GM19455 (cell line): ENCODE data around the gene RAMACL.

Experiments used
- ATAC-seq: cut with Tn5 transposase; IDR thresholded peaks from one replicate; pipeline ENCODE4 v1.9.1; 2021; ENCODE audit not compliant: unreplicated experiment

Gene RAMACL

DNA sequence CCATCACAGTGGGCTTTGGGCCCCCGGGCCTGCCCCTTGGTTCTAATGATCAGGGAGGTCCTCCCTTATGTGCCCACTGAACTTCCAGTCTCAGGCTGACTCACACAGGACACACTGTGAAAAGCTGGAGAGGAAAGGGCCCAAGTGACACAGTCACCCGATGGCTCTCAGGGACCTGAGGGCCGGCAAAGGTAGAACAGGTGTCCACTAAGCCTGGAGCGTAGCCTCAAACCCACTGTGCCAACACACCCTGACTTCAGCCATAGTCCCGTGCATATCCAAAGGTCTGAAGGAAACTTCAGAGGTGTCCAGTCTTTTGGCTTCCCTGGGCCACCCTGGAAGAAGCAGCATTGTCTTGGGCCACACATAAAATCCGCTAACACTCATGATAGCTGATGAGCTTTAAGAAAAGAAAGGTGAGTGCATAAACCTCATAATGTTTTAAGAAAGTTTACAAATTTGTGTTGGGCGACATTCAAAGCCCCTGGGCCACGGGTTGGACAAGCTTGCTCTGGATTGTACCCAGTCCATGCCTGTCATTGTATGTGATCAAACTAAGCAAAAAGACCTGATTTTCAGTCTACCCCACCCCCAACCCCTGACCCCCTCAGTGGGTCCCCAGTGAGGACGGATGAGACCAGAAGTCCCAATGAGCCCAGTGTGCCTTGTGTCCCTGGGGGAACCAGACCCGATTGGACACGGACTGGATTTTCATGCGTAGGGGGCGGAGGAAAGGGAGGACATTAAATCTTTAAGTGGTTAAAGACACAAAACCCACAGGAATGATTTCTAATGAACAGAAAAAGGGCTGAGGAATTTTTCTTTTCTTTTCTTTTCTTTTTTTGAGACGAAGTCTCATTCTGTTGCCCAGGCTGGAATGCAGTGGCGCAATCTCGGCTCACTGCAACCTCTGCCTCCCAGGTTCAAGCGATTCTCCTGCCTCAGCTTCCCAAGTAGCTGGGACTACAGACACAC, 6.1 kb downstream of the RAMACL start:
- no peak for ATAC-seq

DNA sequence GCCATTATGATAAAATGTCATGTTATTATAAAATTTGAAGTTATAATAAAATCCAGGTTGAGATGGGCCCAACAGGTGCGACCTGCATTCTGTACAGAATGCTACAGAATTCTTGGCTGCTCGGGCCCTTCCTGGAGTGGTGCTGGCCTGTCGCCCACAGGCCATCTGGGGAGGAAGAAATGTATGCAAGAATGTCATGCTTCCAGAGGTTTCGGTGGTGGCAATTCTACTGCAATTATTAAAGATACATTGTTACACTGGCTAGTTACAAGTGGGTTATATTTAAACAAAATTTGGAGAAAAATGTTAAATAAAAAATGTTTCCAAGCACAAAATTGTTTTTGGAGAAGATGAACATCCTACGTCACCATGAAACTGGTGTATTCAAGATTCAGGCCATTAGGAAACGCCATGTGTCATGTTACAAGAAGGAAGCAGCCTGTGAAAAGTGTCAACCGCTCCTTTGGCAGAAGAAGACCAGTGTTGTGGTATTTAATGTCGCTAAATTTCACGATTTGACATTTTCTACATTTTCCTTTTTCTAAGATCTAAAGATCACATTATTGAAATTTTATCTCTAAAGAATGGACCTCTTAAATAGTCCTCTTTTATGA, 7.1 kb downstream of the RAMACL start:
- no peak for ATAC-seq

DNA sequence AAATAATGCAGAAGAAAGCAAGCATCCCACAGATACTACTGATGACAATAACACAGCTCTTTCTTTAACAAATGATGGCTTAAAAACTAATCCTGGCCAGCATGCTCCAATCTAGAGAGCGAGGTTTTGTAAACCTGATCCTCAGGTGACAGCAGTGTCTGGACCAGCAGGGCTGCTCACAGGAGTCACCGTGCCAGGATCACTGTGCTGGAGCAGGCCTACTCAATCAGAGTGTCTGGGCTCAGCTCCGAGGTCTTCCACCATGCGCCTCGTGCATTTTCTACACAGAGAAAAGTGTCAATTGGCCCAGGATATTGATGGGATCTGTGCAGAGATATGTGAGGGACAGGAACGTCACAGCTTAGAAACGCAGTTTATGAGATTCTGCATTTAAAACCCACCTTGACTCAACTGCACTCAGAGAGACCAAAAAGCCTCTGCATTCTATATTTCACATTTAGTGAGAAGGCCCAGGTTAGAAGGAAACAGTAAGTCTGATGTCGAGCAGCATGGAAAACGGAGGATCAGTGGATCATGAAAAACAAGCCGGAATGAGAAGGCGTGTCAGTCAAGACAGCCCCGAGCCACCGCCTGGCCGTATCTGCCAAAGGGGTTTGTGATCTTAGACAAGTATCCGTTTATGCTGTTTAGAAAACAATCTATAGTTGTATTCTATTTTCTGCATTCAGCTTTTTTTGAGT, 7.8 kb downstream of the RAMACL start:
- ATAC-seq, result no peak

DNA sequence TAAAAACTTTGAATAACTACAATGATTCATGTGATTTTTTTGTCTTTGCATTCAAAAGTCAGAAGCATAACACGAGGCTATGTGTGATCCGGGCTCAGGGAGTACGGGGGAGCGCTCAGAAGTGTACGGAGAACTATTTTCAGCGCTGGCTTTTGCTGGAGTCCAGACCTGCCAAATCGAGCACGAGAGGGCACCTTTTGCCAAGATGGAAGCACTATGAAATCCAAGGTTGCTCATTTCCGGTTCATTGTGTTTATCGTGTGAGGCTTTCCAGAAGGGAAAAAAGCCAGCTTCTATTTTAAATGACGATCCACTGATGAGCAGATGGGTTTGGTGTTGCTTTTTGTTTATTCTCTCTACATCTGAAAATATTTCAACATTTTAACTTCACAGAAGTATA, 11.3 kb downstream of the RAMACL start:
- no peak for ATAC-seq

DNA sequence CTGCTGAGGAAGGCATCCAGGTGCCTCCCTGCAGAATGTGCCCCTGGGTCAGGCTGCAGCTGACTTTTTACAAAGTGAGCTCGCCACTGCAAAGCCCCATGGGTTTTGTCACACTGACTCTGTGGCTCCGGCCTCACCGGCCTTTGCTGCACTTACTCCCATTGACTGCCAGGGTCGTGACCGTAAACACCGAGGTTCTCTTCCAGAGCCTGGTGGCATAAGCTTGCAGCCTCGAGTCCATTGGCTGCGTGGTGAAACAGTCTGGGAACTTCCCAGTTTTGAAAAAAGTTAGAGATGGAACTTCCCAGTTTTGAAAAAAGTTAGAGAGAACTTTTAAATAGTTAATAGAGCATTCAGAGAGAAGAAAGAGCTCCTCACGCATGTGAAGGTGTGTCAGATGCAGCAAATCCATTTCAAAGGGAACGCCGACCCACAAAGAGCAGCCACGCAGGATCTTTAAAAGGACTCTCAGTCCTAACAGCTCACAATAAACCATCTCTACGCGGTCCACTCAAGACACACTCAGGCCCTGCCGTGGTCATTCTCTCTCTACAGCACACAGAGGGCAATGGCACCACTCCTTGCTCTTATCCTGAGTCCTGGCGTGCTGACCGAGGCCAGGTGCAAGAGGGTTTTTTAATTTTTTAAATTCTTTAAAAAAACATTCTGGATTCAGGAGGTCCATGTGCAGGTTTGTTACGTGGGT, 12.8 kb downstream of the RAMACL start:
- no peak for ATAC-seq

DNA sequence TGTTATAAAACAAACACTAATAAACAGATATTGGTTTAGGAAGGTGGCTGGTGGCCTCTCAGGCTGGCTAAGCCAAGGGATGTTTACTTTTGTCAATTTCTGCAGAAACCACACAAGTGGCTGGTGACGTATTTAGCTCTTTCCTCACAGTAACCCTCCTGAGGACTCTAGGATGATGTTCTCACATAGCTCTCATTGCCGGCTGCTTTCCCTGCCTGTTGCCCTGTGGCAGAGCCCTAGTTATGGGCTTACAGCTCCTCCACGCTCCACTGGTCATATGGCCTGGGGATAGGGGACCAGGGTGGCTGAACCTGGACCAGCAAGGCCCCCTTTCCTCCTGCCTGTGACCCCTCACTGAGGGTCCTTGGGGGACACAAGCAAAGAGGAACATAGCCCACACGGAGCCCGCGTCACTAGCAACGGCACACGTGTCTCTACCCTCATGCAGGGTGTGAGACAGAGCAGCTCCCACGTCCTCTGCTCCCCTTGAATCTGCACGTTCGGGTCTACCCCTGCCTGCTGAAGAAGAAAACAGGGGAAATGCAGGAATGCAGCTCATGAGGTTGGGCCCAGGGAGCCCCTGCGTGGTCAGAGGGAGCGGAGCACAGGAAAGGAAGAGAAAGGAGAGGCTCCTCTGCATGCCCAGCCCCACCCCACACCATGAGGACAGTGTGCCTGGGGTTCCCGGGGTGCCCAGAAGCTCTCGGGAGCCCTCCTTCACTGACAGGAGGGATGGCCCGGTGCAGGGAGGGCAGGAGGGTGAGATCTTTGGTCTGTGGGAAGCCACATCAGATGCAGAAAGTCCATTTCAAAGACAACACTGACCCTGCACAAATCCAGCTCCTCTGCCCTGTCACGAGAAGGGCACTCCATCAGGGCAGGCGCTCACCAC, 13.9 kb downstream of the RAMACL start:
- ATAC-seq, result no peak

DNA sequence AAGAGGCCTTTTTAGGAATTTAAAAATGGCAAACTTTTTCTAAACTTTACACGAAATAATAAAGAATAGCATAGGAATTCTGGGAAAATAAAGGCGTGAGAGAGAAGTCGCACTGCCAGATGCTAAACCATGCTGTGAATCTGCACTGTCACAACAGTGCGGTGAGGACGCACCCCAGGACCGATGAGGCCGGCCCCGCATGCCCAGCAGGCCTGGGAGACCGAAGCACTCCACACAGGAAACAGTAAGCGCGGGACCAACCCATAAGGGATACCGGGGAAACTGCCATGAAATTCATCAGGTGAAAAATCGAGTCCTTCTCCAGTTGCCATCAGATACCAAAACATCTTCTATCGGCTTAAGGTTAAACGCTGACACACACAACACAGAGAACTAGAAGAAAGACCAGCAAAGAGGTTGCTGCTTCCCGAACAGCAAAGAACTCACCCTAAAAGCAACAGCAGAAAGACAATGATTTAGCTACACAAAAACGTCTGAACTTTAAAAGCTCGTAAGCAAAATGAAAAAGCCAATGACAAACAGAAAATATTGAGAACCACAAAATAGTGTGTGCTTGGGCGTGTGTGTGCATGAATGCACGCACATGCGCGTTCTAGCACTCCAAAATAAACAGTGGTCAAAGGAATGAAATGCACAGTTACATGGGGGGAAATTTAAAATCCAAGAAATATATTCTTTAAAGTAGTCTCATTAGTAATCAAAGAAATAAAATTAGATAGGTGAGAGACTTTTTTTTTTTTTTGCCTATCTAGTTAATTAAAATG, 15.4 kb downstream of the RAMACL start:
- ATAC-seq, result no peak

DNA sequence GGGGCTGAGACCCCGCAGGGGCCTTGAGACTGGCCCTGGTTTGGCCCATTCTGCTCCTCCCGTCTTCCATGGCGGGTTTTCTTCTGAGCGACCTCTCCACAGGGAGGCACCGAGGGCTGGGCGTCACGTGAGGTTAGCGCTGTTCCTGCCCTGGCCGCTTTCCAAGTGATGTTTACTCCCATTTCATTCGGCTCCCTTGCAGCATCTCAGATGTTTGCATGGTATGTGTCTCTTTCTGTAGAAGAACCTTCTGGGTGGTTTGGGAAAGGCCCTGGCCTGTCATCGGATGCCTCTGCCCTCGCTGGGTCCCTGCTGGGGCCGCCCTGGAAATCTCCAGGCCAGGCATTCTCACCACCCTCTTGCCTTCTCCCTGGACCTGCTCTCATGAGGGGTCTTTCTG, 17.3 kb downstream of the RAMACL start:
- ATAC-seq, result no peak

DNA sequence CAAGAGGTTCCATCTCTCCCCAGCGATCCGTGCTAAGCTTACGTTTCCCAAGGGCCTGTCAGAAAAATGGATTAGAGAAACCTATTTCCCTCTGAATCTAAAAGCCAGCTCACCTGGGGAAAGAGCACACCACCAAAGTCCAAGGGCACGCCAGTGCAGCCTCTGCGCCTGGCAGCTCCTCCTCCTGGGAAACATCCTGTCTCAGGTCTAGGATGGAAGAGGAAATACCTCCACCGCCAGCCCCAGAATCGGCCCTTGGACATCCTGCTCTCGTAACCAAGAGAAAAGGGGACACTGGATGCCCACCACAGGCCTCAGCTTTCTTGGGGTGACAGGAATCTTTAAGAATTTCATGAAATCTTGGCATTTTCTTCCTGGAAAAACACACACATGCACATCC, 18.7 kb downstream of the RAMACL start:
- ATAC-seq, result no peak

DNA sequence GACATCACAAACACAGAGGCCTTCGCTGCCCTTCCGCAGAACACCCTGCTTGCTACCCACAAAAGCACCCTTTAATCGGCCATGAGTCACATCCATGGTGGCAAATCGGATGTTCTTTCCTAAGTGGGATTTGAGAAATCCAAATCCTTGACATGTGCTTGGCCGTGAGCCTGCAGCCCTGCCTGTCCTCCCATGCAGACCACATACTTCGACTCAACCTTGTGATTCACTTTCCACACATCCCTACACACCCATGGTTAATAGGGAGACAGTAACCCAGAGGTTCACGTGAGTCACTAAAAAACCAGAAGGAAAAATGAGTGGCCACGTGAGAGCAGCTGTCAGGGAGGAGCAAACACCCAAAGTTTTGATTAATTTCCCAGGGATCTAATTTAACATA, 19.4 kb downstream of the RAMACL start:
- no peak for ATAC-seq

DNA sequence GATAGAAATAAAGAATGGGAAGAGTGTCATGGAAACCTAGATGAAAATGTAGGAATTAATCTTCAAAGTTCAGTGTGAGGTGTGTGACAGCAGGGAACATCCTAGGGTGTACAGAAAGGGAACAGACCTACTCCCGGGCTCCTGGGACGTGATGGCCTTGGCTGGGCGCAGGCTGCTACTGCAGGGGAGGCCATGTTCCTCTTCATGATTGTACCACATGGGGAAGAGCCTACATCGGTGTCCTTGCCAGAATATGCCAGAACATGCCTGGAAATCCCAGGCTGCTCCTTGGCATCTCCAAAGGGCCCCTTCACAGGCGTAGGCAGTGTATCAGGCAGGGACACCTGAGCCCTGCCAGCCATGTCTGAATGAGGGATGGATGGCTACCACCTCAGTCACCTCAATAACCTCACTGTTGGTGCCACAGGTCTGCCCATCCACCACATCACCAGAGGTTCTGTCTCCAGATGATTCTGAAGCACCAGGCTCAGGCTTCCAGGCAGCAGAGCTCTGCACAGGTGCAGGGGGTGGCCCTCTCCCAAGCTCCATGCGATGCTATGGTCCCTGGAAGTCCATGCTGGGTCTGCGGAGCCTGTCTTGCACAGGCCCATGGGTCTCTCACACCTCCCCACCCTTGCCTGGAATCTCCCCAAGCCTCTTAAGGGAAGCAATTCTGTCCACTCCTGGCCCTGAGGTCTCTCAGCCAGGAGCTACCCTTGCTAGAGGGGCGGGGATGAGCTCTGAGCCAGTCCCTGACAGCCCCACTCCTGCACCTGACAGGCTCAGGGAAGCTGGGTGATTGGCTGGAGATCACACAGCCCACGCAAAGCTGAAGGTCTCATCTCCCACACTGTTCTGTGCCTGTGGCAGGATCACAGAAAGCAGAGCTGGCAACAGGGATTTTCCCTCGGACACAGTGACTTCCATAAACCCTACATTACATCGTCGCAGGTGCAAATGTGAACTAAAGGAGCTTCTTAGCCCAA, 20.2 kb downstream of the RAMACL start:
- no peak for ATAC-seq

DNA sequence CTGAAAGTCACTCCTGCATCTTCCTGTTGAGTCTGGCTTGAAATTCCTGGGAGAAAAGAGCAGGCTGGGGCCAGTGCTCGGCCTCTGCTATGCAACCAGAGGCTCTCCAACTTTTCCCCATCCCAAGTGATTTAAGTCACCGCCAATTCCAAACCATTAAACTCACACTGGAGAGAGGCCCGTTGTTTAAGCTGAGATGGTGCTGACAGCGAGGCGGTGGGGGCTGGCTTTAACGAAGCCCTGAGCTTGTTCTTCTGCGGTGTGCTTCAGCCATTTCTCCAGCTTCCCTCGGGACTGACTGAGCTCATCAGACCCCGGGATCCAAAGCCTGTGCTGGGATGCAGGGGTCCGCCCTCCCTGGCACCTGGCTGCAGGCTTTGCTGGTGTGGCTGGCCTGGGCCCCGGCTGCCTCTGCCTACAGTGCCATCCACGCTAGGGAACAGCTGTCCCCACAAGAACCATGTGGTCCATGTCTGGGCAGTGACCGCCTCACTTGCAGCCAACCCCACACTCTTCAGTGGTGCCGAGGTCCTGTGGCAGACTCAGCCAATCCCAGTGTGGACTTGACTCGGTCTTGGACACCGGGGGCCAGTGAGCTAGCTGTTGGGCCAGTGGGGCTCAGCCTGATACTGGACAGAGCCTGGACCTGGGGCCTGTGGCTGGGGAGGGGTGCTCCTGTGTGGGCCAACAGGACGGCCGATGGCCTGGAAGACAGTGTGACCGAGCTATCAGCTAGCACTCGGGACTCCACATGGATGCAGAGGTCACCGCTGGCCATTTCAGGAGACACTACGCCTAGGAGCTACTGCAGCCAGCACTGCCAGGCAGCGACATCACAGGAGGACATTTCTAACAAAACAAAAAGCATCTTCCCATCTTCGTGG, 21.2 kb downstream of the RAMACL start:
- ATAC-seq, result no peak

DNA sequence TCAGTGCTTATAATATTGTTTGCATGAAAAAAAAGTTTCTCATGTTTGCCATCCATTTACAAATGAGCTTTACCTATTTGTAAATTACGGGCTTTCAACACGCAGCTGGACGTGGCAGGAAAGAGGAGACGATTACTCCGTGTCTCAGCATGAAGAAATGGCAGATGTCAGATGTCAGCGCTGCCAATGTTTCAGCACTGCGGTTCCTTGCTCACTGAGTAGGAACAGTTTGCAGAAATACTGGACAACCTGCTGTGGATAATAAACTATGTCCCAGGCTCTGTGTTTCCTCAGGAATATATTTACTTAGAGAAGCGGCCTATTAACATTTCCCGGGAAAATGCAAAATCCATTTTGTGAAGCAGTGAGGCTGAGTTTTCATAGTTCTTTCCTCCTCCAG, 22.7 kb downstream of the RAMACL start:
- no peak for ATAC-seq

DNA sequence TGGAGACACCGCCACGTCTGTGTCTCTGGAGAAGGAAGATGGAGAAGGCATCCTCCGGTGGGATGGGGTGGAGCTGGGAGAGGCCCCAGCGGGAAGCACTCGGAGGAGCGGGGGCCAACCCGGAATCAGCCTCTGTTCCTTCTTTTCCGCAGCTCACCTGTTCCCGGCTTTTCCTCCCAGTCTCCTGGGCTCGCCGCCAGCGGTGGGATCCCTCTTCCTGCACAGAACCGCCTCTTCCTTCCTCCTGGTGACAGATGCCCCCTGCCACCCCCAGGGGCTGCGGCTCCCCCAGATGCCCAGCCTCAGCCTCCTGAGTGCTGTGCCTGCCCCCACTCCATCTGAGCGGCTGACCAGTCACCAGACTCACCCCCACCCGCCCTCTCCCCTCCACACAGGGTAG, 23.3 kb downstream of the RAMACL start:
- no peak for ATAC-seq

DNA sequence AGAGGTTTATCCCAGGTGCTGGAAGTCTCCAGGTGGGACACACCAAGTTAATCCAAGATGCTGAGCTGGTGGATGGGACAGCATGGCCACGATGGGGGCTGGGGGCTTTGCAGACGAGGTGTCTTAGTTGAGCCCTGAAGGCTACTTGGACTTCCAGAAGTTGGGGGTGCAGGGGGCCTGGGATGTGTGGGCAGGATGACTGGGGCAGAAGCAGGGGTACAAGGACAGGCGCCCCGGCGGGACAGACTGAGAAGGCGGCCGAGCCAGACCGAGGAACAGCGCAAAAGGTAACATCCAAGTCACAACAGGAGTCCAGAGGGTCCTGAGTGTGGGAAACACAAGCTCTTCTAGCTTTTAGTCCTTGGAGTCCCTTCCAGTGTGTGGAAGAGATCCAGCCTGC, 23.8 kb downstream of the RAMACL start:
- ATAC-seq, result no peak

DNA sequence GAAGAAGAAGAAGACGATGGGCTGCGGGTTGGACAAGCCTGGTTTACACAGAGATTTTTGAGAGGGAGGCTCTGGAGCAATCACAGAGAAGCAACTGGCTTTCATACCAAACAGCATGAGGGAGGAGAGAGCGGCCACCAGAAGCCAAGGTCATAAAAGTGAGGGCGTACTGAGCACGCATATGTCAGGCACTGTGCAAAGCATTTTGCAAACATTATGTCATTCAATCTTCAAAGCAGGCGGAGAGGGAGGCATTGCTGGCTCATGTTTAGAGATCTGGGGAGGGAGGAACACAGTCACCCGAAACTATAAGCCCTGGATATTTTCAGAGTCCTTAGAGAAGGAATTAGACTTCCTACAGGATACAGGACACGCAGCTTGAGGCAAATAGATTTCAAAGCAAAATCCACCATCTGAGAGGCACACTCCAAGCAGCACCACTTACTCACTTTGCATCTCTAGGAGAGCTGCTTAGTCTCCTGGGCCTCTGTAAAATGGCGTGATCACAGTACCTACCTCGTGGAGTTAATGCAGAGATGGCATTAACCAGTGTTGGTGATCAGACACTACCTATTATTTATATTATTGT, 24.6 kb downstream of the RAMACL start:
- no peak for ATAC-seq

DNA sequence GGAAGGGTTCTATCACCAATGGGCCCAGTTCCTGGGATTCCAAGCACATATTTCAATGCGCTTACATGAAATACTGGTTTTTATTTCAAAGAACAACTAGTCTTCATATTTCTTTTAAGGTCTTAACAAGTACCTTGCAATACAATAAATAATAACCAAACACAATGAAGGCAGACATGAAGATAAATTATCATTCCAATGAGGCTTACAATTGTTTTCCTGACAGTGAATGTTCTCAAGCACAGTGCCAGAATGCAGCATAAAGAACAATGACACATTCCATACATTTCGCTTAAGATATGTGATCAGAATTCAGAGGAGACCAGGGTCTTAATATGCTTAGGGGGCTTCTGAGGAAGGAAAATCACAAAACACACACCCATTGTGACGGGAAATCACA, 26.3 kb downstream of the RAMACL start:
- no peak for ATAC-seq
